Right ventricle myocardium inferior (tissue), 1 donor: ENCODE data around the gene KRTAP2-1. TPM values are rescaled to one million over a fixed set of nuclear protein-coding genes. Genes with fewer than 3 reads are reported as not detected.
"Not testable (repeated sequence)": the region's sequence is repeated elsewhere in the genome, so short reads cannot be mapped to it uniquely, and the experiment has no call there.

Experiments
- ATAC-seq: fragments of 200-7000 bp; cut with Tn5 transposase; one replicate; pipeline ENCODE4 v1.9.1; 2020; ENCODE audit warnings: mild to moderate bottlenecking, moderate library complexity
- DNase-seq: peaks from one replicate; pipeline ENCODE4 v3.0.0; 2021; ENCODE audit errors: missing footprints
- intact Hi-C: fragments of 100-400 bp; cut with DNase I; formaldehyde crosslinking; loops from one replicate; pipeline ENCODE4 v1.11.0; 2022
- long read RNA-seq: library from polyadenylated mRNA; unstranded; transcript quantifications from one replicate; pipeline ENCODE4 v2.0.0, GENCODE V29; 2021
- total RNA-seq: library from RNA; stranded (reverse); fragmentation: NEBNext Ultra II Directional; extraction: Animal tissue kit (Norgen Biotek cat#: 25700); gene quantifications from one replicate; pipeline ENCODE4 v1.2.1, GENCODE V29; 2021
- donor health status: DM: no; HTN: yes; CAD: no; lungs with severe emphysema.

Gene KRTAP2-1, protein sequence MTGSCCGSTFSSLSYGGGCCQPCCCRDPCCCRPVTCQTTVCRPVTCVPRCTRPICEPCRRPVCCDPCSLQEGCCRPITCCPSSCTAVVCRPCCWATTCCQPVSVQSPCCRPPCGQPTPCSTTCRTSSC
- not detected for total RNA-seq
- long read RNA-seq = 0 reads

DNA sequence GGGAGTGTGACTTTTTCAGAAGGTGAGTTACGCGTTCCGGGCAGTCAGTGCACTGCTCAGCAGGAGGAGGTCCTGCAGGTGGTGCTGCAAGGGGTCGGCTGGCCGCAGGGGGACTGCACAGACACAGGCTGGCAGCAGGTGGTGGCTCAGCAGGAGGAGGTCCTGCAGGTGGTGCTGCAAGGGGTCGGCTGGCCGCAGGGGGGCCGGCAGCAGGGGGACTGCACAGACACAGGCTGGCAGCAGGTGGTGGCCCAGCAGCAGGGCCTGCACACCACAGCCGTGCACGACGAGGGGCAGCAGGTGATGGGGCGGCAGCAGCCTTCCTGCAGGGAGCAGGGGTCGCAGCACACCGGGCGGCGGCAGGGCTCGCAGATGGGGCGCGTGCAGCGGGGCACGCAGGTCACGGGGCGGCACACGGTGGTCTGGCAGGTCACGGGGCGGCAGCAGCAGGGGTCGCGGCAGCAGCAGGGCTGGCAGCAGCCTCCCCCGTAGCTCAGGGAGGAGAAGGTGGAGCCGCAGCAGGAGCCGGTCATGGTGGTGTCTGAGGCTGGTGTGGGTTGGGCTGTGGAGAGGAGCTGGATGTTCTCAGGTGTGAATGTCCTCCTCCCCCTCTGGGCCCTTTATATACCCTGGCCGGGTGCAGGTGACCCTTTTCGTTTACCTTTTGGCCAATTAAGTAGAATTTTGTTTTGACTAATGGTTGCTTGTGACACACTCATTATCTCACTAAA, at the start of gene KRTAP2-1:
Gene KRTAP2-1 (minus strand): TSS at position 582 of the 731 bp plus-strand sequence. CDS start 49 bp downstream, at position 533.
- DNase-seq, intact Hi-C loops, ATAC-seq: not testable (repeated sequence)

DNA sequence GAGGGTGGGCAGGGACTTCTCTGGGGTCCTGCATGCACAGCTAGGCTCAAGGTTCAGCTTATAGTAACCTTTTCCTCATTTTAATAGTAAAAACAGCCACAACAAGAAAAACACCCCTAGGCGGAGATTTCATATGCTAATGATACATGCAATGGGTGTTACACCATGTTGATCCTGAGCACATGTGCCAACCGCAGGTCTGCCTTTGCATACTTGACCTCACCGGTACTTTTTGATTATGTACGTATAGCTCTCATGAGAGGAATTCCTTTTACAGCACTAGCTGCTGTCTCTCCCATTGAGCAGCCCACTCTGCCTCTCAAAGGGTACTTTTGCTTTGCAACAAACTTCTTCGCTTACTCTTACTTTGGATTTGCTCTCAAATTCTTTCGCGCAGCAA, 48.9 kb upstream of the KRTAP2-1 start:
- no peak for ATAC-seq
- DNase-seq = no peak
- intact Hi-C loops = no loop called here

DNA sequence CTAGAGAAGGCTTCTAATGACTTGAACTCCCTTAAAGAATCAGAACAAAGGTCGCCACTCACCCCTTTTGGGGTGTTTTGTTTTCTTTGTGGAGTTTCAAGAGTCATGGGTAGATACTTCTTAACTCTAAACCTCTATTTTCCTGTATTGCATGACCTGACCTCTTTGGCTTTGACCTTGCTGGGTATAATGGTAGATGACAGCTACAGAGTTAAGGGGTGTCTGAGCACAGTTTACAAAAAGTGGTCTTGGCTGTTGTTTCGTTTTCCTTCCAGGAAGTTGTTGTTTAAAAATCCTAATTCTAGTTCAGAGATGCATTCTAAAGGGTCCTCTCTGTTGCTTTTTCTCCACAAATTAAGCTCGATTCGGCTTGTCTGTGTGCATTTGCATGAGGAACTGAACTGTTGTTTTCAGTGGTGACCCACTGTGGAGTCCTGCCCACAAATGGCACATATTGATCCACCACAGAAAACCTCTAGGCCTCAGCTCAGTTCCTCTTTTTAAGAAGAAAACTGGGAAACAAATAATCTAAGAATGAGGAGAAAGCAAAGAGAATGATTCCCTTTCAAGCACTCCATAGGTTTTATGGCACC, 41.7 kb upstream of the KRTAP2-1 start:
- ATAC-seq, intact Hi-C loops, DNase-seq: not testable (repeated sequence)

DNA sequence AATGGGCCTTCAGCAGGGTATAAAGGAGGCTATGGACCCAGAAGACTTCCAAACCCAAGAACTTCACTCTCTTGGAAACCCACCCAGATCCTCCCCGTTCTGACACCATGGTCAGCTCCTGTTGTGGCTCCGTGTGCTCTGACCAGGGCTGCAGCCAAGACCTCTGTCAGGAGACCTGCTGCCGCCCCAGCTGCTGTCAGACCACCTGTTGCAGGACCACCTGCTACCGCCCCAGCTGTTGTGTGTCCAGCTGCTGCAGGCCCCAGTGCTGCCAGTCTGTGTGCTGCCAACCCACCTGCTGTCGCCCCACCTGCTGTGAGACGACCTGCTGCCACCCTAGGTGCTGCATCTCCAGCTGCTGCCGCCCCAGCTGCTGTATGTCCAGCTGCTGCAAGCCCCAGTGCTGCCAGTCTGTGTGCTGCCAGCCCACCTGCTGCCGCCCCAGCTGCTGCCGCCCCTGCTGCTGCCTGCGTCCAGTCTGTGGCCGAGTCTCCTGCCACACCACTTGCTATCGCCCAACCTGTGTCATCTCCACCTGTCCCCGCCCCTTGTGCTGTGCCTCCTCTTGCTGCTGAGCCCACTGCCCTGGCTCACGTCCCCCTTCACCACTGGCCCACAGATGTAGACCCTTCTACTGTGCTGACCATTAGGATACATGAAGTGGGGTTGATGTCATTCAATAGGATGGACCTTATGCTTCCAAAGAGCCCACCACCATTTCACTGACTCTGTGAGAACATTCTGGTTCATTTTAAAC, 37.2 kb upstream of the KRTAP2-1 start, which contains the start of gene KRTAP4-7:
Gene KRTAP4-7 (plus strand): TSS at position 51 of the 757 bp plus-strand sequence. CDS start 57 bp downstream, at position 108.
- intact Hi-C loops, ATAC-seq, DNase-seq: not testable (repeated sequence)

DNA sequence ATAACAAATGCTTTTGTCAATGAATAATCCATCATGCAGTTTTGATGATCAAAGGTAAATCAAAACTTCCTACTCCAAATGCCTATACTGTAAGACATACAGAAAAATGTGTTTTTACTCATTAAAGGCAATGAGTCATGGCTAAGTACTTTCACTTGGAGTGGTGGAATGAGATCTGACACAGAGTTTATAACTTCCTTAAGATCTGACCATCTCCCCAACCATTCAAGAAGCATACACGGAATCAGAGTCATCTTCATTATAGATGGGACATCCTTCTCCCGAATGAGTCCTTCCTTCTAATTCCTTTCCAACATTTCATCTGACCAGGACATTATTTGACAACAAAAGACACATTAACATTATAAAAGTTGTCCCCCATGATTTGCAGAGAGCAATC, 36.3 kb upstream of the KRTAP2-1 start:
- ATAC-seq, intact Hi-C loops, DNase-seq: not testable (repeated sequence)

DNA sequence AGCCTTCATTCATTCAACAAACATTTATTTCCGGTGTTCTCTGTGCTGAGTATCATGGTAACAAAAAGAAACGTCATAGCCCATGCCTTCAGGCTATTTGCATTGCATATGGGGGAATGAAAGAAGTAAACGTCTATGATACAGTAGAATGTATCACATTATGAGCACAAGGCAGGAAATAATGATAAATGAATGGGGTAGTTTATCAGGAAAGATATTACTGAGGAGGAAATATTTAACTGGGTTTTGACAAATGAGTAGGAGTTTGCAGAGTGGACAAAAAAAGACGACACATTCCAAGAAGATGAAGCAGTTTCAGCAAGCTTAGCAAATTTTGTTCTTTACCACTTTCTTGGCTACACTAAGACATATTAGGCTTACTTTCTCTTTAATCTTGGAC, 35.5 kb upstream of the KRTAP2-1 start:
- intact Hi-C loops = no loop called here
- DNase-seq = no peak
- no peak for ATAC-seq

DNA sequence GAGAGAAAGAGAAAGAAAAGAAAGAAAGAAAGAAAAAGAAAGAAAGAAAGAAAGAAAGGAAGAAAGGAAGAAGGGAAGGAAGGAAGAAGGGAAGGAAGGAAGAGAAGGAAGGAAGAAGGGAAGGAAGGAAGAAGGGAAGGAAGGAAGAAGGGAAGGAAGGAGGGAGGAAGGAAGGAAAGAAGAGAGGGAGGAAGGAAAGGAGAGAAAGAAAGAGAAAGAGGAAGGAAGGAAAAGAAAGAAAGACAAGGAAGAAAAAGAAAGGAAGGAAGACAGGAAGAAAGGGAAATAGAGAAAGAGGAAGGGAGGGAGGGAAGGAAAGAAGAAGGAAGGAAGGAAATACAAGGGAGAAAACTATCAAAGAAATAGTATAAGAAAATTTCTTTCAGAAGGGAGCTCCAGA, 29.7 kb upstream of the KRTAP2-1 start:
- intact Hi-C loops = no loop called here
- DNase-seq (no peak), ATAC-seq (no peak)

DNA sequence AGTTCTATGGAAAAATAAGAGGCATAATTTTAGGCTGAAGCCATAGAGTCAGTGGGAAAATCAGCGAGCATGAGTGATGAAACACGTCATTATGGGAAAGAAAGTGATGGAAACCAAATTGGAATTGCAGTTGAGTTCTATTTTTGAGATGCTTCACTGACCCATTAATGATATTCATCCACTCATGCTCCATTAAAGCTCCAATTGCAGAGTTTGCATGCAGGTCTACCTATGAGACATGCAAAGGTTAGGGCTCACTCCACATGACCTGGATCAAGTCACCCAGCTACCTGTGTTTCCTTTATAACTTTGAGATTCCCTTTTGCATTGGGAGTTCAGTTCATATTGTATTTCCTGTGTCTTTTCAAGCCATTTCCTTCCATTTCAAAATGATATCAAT, 26.6 kb upstream of the KRTAP2-1 start:
- ATAC-seq (no peak), DNase-seq (no peak)
- intact Hi-C loops = no loop called here

DNA sequence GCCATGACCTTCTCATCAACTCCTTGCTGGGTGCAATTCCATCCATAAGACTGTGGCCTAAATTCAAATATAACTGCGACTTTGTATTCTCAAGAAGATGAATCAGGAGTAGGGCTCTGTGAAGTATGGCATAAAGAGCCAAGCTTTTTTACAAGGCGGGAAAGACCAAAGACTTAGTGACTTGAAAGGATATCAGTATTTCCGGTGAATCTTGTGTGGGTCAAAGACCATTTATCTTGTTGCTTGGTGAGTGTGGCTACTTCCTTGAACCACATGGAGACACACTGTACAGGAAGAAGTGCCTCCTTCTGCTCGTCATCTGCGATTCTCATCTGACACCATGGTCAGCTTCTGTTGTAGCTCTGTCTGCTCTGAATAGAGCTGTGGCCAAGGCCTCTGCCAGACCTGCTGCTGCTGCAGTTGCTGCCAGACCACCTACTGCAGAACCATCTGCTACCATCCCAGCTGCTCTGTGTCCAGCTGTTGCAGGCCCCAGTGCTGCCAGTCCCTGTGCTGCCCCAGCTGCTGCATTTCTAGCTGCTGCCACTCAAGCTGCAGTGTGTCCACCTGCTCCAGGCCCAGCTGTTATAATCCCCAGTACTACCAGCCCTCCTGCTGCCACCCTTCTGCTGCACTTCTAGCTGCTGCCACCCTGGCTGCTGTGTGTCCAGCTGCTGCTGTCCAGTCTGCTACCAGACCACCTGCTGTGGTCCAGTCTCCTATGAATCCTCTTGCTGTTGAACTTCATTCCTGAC, 24.7 kb upstream of the KRTAP2-1 start:
- intact Hi-C loops = no loop called here
- DNase-seq (no peak), ATAC-seq (no peak)

DNA sequence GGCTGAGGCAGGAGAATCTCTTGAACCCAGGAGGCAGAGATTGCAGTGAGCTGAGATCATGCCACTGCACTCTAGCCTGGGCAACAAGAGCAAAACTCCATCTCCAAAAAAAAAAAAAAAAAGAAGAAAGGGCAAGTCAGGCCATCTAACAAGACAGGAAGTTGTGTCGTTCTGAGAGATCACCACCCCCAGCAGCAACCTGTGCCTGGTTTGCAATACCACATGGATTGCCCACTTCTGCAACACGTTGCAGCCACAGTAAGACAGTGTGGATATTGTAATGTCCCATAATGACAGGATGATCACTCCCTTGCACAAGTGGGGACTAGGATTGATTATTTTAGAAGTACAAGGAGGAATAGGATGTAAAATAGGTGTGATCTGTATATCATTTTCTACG, 21.9 kb upstream of the KRTAP2-1 start:
- ATAC-seq (no peak), DNase-seq (no peak)
- intact Hi-C loops = no loop called here

DNA sequence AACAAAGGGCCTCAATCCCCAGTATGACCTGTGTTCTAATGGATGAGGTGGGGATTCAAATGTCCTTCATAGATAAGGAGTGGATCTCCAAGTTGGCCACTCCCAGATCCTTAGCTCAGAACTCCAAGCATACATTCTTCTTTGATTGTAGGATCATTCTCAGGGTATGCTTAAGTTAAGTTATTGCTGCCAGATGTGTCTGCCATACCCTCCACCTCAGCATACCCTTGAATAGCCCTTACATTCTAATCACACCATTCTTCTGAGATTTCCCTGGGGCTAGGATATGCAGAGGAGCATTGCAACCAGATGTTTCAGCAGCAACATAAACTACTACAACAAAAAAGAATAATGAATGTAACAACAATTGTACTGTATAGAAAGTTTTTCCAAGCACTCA, 20.2 kb upstream of the KRTAP2-1 start:
- intact Hi-C loops = no loop called here
- no peak for DNase-seq
- ATAC-seq = no peak

DNA sequence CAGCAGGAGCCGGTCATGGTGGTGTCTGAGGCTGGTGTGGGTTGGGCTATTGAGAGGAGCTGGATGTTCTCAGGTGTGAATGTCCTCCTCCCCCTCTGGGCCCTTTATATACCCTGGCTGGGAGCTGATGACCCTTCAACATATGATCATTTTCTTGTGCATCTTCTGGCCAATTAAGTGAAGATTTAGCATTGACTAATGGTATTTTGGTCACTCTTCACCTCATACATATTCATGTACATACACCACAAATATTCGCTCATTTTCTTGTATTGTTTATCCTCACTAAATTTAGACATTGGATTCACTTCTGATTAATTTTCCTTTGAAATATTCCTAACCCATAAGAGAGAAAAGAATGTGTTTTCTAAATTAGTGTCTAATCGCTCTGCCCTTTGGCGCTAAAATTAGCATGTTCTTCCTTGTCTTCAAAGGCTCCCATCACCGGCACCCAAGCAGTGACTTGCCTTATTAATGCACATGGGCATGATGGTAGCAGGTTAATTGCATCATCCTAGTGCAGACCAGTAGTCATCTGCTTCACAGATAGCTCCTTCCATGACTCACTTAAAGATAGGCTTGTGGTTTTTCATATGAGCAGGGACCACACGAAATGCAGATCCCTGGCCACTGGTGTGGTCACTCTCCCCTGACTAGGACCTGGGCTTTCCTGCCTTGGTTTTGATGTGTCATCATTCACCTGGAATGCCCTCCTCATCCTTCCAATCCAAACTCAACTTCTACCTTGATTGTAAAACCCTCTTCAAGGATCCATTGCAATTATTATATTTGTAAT, 18.9 kb upstream of the KRTAP2-1 start, which contains the start of gene KRTAP2-4:
Gene KRTAP2-4 (minus strand): TSS at position 51 of the 796 bp plus-strand sequence. CDS start 34 bp downstream, at position 17.
- ATAC-seq = no peak

DNA sequence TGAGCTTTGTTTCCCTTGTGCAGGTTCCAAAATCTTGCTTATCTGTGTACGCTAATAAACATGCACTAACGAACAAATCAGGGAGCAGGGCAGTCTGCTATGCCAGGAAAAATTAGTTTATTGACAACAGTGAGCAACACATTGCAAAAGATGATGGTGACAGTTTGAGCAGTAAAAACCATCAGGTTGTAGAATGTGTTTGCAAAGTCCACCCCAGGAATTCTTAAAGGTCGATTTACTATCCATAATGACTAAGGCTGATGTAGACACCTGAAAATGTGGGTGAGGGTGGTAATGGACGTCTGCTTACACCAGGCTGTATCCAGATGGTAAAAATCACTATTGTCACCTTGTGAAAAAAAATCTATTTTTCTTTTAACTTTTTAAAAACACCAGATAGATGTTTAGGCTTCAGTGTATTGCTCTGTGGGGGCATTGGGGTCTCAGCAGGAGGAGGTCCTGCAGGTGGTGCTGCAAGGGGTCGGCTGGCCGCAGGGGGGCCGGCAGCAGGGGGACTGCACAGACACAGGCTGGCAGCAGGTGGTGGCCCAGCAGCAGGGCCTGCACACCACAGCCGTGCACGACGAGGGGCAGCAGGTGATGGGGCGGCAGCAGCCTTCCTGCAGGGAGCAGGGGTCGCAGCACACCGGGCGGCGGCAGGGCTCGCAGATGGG, 18.0 kb upstream of the KRTAP2-1 start:
- intact Hi-C loops, ATAC-seq, DNase-seq: not testable (repeated sequence)

More for the DNA sequence above, 18.9 kb upstream of the KRTAP2-1 start, which contains the start of gene KRTAP2-4:
- DNase-seq = no peak
- intact Hi-C loops = no loop called here

DNA sequence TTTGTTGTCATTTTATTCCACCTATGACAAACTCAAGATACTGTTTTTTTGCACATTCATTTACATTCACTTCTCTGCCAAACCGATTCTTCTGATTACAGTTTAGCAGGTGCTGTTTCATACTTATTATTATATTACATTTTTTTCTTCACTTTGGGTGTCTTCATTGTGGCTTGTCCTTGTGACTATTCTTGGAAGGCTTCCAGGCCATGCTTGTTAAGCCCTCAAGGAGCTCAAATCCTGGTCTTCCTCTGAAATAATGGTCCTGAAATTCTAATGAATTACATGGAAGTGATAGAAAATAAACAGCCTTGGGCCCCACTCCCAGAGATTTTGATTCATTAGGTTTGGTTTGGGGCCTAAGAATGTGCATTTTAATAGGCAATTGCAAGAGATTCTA, 17.2 kb upstream of the KRTAP2-1 start:
- ATAC-seq (no peak), DNase-seq (no peak)
- intact Hi-C loops = no loop called here

DNA sequence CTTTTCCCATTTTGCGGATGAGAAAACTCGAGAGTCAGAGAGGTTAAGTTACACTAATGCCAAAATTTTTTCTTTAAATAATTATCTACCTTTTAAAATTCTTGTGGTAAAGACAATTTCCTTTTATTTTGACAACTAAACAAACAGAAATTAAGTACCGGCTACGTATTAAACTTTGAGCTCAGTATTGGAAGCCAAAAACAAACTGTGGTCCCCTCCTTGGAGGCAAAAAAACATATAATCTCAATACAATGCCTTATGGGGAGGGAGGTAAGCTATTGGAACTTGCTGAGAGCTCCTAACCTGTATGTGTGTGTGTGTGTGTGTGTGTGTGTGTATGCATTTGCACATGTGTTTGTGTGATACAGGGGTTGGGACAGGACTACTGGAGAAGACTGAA, 16.3 kb upstream of the KRTAP2-1 start:
- ATAC-seq (no peak), DNase-seq (no peak)
- intact Hi-C loops = no loop called here

DNA sequence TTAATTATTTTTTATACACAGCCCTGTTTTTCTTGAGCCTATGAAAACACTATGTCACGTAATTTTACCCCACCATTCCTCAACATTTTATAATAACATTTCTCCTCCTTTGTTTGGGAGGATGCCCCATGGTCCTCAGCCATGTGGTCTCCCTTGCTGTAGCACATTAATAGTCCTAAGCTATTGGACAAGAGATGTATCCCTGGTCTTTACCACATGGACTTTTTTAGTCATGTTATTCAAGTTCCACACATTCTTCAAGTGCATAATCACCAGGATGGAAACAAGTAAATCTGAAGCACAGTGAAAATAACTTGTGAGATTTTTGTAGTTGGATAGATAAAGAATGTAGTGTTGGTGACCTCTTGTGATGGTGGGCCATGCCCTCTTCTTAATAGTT, 14.8 kb upstream of the KRTAP2-1 start:
- ATAC-seq = no peak
- intact Hi-C loops = no loop called here
- no peak for DNase-seq

DNA sequence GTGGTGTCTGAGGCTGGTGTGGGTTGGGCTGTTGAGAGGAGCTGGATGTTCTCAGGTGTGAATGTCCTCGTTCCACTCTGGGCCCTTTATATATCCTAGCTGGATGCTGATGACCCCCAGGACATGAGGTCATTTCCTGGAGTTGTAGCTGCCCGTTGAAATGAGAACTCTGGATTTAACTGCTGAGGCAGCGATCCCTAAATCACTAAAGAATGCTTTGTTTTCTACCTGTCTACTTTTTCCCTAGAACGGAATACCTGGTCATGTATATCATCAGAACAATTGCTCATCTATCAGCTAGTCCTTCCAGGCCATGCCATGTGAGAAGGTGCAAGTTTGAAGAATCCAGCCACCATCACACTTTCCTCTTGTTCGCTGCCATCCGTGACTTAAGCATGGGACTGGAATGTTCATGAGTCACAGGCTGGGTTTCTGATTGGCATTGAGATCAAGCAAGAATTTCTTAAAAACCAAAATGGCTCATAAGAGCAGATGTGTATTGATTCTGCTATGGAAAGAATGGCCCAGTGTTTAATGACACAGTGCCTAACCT, 13.0 kb upstream of the KRTAP2-1 start, which contains the start of gene KRTAP2-3:
Gene KRTAP2-3 (minus strand): TSS at position 63 of the 553 bp plus-strand sequence. CDS start 64 bp downstream, outside the sequence.
- DNase-seq (no peak), ATAC-seq (no peak)
- intact Hi-C loops = no loop called here
